Liver (tissue), 3 donors: ENCODE measurements around the gene BPIFB4.

ENCODE experiments used
- FOXA1 ChIP-seq: IDR thresholded peaks from 2 replicates; pipeline ENCODE4 v1.6.1; 2016; ENCODE audit warnings: antibody characterized with exemption
- FOXA2 ChIP-seq: IDR thresholded peaks from 2 replicates; pipeline ENCODE4 v1.6.1; 2016; ENCODE audit warnings: antibody characterized with exemption
- GABPA ChIP-seq, 2 donors: IDR thresholded peaks in 1 of 2; conservative IDR thresholded peaks in 1 of 2; 2 replicates each; pipeline ENCODE4 v1.6.1; 2016; ENCODE audit warnings: antibody characterized with exemption in 2 of 2, mild to moderate bottlenecking in 1 of 2, moderate library complexity in 1 of 2
- HNF4G ChIP-seq: IDR thresholded peaks from 2 replicates; pipeline ENCODE4 v1.6.1; 2016; ENCODE audit warnings: antibody characterized with exemption
- JUND ChIP-seq, 2 donors: IDR thresholded peaks; 2 replicates each; pipeline ENCODE4 v1.6.1; 2016; ENCODE audit warnings: antibody characterized with exemption in 2 of 2
- RAD21 ChIP-seq, 2 donors: IDR thresholded peaks; 2 replicates each; pipeline ENCODE4 v1.6.1; 2016; ENCODE audit warnings: antibody characterized with exemption in 2 of 2, mild to moderate bottlenecking in 2 of 2
- TAF1 ChIP-seq: conservative IDR thresholded peaks from 2 replicates; pipeline ENCODE4 v1.6.1; 2016; ENCODE audit warnings: antibody characterized with exemption, mild to moderate bottlenecking
- YY1 ChIP-seq: IDR thresholded peaks from 2 replicates; pipeline ENCODE4 v1.6.1; 2016; ENCODE audit warnings: antibody characterized with exemption, mild to moderate bottlenecking
- TF ChIP-seq, protein P1 (sequence below): fragments of 150-350 bp; IDR thresholded peaks from 2 replicates; pipeline ENCODE4 v1.5.1; 2017; ENCODE audit warnings: improper control_type of control experiment, low read depth, low read length; ENCODE audit not compliant: missing input control
- TF ChIP-seq, protein P2 (sequence below): IDR thresholded peaks from 2 replicates; pipeline ENCODE4 v1.6.1; 2016; ENCODE audit warnings: antibody characterized with exemption, mild to moderate bottlenecking
- TF ChIP-seq, protein P3 (sequence below): IDR thresholded peaks from 2 replicates; pipeline ENCODE4 v1.6.1; 2016; ENCODE audit warnings: antibody characterized with exemption
- TF ChIP-seq, protein P4 (sequence below): IDR thresholded peaks from 2 replicates; pipeline ENCODE4 v1.6.1; 2016; ENCODE audit warnings: antibody characterized with exemption
- donor health status: healthy.
- donor health status: healthy.

DNA sequence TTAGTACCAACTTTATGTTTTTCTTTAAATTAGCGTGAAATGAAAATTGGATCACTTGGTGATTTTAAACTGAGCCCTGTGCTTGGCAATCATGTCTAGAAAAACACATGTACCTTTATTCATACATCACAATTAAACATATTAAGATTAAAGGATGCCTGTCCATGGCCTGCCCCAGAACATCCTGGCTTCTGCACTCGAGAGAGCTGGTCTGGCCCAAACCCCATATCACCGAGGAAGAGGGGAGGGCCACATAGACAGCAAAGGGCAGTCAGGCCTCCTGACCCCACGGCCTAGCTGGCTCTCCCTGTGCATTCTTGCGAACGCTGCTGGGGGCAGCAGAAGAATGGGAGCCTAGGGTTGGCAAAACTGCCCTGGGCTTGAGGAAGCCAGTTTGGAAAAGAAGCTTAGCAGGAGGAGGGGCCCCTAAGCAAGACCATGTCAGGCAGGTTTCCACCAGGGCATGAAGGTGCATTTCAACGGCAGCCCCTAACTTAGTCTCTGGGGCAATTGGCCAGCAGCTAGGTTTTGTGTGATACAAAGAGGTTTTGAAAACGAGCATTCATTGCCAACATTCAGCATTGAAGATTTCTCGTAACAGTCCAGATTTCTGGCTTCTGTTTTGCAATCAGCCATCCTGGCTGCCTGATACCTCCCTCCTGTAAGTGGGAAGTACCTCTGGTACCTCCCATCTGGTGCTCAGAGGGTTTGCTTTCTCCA is 17.2 kb upstream of the BPIFB4 start:
- TF ChIP-seq, protein P1, sequence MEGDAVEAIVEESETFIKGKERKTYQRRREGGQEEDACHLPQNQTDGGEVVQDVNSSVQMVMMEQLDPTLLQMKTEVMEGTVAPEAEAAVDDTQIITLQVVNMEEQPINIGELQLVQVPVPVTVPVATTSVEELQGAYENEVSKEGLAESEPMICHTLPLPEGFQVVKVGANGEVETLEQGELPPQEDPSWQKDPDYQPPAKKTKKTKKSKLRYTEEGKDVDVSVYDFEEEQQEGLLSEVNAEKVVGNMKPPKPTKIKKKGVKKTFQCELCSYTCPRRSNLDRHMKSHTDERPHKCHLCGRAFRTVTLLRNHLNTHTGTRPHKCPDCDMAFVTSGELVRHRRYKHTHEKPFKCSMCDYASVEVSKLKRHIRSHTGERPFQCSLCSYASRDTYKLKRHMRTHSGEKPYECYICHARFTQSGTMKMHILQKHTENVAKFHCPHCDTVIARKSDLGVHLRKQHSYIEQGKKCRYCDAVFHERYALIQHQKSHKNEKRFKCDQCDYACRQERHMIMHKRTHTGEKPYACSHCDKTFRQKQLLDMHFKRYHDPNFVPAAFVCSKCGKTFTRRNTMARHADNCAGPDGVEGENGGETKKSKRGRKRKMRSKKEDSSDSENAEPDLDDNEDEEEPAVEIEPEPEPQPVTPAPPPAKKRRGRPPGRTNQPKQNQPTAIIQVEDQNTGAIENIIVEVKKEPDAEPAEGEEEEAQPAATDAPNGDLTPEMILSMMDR: no peak
- TF ChIP-seq, protein P2, sequence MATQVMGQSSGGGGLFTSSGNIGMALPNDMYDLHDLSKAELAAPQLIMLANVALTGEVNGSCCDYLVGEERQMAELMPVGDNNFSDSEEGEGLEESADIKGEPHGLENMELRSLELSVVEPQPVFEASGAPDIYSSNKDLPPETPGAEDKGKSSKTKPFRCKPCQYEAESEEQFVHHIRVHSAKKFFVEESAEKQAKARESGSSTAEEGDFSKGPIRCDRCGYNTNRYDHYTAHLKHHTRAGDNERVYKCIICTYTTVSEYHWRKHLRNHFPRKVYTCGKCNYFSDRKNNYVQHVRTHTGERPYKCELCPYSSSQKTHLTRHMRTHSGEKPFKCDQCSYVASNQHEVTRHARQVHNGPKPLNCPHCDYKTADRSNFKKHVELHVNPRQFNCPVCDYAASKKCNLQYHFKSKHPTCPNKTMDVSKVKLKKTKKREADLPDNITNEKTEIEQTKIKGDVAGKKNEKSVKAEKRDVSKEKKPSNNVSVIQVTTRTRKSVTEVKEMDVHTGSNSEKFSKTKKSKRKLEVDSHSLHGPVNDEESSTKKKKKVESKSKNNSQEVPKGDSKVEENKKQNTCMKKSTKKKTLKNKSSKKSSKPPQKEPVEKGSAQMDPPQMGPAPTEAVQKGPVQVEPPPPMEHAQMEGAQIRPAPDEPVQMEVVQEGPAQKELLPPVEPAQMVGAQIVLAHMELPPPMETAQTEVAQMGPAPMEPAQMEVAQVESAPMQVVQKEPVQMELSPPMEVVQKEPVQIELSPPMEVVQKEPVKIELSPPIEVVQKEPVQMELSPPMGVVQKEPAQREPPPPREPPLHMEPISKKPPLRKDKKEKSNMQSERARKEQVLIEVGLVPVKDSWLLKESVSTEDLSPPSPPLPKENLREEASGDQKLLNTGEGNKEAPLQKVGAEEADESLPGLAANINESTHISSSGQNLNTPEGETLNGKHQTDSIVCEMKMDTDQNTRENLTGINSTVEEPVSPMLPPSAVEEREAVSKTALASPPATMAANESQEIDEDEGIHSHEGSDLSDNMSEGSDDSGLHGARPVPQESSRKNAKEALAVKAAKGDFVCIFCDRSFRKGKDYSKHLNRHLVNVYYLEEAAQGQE: no peak
- TF ChIP-seq TAF1: no peak
- no peak for TF ChIP-seq JUND (IDR thresholded peaks at IDR 0.05)
- TF ChIP-seq RAD21 (IDR thresholded peaks at IDR 0.05): no peak
- no peak for TF ChIP-seq HNF4G
- no peak for TF ChIP-seq FOXA2
- no peak for TF ChIP-seq YY1
- TF ChIP-seq, protein P3, sequence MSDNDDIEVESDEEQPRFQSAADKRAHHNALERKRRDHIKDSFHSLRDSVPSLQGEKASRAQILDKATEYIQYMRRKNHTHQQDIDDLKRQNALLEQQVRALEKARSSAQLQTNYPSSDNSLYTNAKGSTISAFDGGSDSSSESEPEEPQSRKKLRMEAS: no peak
- TF ChIP-seq, protein P4, sequence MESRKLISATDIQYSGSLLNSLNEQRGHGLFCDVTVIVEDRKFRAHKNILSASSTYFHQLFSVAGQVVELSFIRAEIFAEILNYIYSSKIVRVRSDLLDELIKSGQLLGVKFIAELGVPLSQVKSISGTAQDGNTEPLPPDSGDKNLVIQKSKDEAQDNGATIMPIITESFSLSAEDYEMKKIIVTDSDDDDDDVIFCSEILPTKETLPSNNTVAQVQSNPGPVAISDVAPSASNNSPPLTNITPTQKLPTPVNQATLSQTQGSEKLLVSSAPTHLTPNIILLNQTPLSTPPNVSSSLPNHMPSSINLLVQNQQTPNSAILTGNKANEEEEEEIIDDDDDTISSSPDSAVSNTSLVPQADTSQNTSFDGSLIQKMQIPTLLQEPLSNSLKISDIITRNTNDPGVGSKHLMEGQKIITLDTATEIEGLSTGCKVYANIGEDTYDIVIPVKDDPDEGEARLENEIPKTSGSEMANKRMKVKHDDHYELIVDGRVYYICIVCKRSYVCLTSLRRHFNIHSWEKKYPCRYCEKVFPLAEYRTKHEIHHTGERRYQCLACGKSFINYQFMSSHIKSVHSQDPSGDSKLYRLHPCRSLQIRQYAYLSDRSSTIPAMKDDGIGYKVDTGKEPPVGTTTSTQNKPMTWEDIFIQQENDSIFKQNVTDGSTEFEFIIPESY: no peak
- no peak for TF ChIP-seq FOXA1
- TF ChIP-seq GABPA (IDR thresholded peaks at IDR 0.05 in 1 of 2, conservative IDR thresholded peaks at IDR 0.05 in 1 of 2): no peak
